ENCODE data around the gene BBS4.

BBS4 gene

DNA sequence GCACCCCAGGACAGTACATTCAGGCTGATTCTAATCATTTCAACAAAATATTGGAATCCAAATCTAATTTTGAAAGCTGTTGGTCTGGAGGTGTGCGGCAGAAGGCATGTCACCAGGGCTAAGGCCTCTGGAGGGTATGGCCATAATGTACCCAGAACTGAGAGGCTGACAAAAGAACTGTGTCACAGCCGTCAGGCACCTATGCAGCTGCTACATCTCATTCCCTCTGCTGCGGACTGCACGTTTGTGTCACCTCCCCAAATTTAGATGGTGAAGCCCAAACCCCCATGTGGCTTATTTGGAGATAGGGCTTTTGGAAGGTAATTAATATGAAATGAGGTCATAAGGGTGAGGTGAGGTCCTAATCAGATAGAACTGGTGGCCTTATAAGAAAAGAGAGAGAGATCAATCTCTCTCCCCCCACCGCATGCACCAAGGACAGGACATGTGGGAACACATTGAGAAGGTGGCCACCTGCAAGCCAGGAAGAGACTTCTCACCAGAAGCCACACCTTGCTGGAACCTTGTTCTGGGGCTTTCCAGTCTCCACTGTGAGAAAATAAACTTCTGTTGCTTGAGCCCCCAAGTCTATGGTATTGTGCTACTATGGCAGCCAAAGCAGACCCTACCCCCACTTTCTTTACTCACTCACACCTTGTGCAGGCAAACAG is 74.7 kb downstream of the BBS4 start:
- DNase-seq (ENCODE audit: low spot score): no peak

DNA sequence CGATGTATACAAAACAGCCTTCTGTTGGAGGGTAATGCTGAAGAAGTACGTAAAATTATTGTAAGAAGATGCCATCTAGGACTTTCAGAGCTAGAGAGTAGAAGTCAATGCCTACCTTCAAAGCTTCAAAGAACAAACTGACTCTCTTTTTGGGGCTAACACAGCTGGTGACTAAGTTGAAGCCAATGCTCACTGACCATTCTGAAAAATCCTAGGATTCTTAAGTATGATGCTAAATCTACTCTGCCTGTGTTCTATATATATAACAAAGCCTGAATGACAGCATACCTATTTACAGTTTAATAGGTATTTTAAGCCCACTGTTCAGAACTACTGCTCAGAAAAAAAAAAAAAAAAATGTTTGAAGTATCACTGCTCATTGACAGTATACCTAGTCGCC is 78.6 kb downstream of the BBS4 start:
- DNase-seq (ENCODE audit: low spot score): no peak

DNA sequence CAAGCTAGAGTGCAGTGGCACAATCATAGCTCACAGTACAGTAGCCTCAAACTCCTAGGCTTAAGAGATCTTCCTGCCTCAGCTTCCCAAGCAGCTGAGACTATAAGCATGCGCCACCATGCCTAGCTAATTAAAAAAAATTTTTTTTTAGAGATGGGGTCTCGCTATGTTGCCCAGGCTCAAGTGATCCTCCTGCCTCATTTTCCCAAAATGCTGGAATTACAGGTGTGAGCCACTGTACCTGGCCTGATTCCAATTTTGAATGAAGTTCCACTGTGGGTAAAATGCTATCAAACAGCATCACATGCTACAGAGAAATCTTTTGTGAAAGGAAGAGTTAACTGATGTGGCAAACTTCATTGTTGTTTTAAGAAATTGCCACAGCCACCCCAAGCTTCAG is 80.0 kb downstream of the BBS4 start:
- no peak for DNase-seq (ENCODE audit: low spot score)

DNA sequence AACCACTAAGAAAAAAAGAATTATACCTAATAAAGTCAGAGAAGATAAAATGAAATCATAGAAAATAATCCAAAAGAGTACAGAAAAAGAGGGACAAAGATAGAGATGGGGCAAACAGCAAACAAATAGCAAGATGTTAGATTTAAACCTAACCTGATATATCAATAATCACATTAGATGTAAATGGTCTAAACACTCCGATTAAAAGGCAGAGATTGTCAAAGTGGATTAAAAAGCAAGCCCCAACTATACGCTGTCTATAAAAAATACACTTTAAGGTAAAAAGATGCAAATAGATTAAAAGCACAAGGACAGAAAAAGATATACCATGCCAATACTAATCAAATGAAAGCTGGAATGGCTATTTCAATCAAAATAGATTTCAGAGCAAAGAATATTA is 80.8 kb downstream of the BBS4 start:
- no peak for DNase-seq (ENCODE audit: low spot score)

GRCh38 chr15:72770673-72771328 is 84.8 kb downstream of the BBS4 start:
- DNase-seq (ENCODE audit: low spot score): peak; percentile 14

- no peak for DNase-seq (ENCODE audit: low spot score)
Observed at GRCh38 chr15:72771329-72771725, 85.3 kb downstream of the BBS4 start.

- no peak for DNase-seq (ENCODE audit: low spot score)
Observed at GRCh38 chr15:72774696-72775383, 88.8 kb downstream of the BBS4 start.

DNA sequence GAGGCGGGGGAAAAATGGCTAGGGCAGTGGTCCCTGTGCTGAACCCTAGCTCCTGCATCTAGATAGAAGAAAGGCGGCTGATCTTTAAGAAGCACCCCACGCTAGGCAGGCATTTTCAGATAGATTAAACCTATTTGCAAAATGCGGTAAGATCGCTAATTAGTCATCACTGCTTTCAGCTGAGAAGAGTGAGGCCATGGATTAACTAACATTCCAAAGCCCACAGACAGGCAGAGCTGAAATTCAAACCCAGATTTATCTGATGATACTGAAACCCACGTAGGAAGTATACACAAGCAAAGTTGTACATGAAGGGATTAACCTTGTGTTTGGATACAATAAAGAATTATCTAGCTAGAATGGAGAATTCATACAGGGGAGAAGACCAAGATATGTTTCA is 92.8 kb downstream of the BBS4 start:
- DNase-seq (ENCODE audit: low spot score): no peak

GRCh38 chr15:72781631-72782030 is 95.6 kb downstream of the BBS4 start:
- no peak for DNase-seq (ENCODE audit: low spot score)

DNA sequence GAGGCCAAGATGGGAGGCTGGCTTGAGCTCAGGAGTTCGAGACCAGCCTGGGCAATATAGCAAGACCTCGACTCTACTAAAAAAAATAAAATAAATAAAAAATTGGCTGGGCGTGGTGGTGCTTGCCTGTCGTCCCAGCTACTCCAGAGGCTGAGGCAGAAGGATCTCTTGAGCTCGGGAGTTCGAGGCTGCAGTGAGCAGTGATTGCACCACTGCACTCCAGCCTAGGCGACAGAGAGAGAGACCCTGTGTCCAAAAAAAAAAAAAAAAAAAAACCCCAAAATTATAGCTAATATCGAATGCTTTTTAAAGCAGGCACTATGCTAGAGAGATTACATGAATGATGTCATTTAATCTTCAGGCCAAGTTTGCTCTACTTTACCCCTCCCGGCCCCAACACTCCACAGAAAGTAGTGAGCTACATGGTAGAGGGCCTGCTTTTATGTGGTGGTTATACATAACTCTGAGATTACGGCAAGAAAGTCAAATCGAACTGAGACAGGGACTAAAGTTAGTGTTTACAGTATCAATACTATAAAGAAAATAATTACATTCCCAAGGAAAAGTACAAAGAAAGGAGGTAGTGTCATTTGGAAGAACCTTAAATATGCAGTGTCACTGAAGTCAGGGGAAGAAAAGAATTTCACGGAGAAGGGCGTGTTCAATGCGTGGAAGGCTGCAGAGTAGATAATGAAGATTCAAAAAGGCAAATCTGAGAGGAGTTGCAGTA is 96.4 kb downstream of the BBS4 start:
- DNase-seq (ENCODE audit: low spot score): peak; percentile 40

GRCh38 chr15:72783004-72783639 is 97.1 kb downstream of the BBS4 start:
- peak; percentile 51 for DNase-seq (ENCODE audit: low spot score)

GRCh38 chr15:72783640-72784455 is 97.8 kb downstream of the BBS4 start, which contains the start of gene ADPGK:
ADPGK (minus strand) TSS chr15:72783758; CDS start chr15:72783691, 67 bp downstream.
- peak; percentile 94 for DNase-seq (ENCODE audit: low spot score)

GRCh38 chr15:72784456-72784876 is 98.5 kb downstream of the BBS4 start:
- no peak for DNase-seq (ENCODE audit: low spot score)

DNA sequence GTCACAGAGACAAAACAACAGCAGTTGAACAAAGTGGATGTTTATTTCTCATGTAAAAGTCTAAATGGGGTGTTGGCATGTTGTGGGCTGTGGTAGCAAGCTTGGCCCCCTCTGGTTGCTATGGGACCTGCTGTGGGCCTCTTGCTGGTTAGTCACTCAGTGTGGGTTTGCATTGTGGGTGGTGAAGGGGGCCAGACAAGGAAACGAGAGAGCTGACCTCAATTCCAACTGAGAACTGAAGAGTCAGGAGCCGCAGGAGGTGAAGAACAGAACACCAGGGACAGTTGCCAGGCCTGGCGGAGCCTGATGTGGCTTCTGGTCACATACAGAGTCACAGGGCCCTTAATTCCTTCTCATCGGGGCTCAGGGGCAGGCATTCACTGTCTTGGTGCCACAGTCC is 99.4 kb downstream of the BBS4 start:
- no peak for DNase-seq (ENCODE audit: low spot score)

GRCh38 chr15:72785841-72786240 is 99.8 kb downstream of the BBS4 start:
- no peak for DNase-seq (ENCODE audit: low spot score)

DNA sequence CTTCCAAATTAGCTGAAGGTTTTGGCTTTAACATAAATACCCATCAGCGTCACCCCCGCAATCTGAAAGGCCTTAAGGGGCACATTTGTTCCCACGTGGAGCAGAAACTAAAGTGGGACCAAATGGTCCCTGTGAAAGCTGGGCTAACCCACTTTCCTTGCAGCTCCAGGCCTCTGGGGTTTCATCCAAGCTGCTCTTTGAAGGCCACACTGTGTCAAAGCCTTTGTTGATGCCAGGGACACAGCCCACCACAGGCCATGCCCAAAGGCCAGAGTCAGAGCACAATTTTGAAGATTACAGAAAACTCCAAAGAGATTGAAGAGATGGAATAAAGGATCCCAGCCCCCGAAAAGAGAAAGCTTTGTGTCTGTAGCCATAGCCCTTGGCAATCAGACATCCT is 100.2 kb downstream of the BBS4 start:
- DNase-seq (ENCODE audit: low spot score): no peak

DNA sequence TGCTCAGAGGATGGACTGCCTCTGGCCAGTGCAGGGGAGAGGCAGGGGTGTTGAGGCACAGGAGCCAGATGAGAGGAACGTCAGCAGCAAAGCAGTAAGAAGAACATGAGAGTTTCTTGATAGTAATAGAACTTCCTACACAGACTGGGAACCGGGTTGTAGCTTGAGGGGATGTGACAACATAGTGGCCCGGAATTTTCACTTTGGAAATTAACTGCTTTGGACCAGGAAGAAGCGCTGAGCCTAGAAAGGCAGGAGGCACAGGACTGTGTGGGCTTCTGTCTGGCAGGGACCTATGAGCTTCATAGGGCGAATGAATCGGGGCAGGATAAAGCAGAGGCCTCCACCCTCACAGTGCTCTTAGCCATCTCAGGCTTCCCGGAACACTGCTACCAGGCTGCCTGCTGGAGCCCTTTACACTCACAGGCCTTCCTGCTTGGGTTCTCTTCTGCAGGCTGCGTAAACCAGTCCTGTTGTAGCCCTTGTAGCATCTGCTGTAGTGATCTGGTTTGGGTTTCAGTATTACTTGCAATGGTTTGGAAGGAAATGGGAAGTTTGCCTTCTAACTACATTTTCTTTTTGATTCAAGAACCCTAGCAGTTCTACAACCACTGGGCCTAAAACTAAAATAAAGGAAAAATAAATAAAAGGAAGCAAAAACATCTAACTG is 100.8 kb downstream of the BBS4 start:
- no peak for DNase-seq (ENCODE audit: low spot score)

DNA sequence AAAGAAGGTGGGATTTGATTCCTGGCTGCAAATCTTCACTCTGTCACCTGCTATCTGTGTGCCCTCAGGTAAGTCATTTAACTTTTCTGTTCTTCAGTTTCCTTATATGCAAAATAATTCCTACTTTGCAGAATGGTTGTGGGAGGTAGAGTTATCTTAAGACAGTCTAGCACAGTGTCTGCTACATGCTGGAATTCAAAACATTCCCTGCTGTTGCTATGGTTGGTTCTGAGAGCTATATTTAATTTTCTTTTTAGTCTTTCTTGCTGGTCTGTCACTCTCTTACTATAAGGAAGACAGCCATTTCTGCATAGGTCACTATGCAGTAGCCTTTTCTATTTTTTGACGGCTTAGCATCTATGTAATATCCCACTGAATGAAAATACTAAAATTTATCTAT is 101.5 kb downstream of the BBS4 start:
- no peak for DNase-seq (ENCODE audit: low spot score)
